ENCODE results near the gene AADACL2.

The AADACL2 gene

GRCh38 chr3:151794080-151794479, 60.4 kb downstream of the AADACL2 start:
- Histone ChIP-seq H3K4me3 (ENCODE audit: insufficient read depth, low read depth, low read length, poor library complexity, severe bottlenecking) (no peak overlapping the region), H3K27ac (ENCODE audit: insufficient read depth, low read length, poor library complexity, severe bottlenecking) (no peak overlapping the region), H3K4me1 (ENCODE audit: control insufficient read depth, insufficient read depth, low read length, poor library complexity, severe bottlenecking) (no peaks in the 10 kb centered on the region), H3K27me3 (replicated peaks; ENCODE audit: control insufficient read depth, insufficient read depth, low read length, poor library complexity, severe bottlenecking) (no peaks in the 10 kb centered on the region), H3K36me3 (ENCODE audit: control insufficient read depth, insufficient read depth, low read length) (no peaks in the 10 kb centered on the region), H3K9me3 (ENCODE audit: control insufficient read depth, low read length) (no peaks in the 10 kb centered on the region)
- no peak for DNase-seq

- no peaks in the 10 kb centered on the region for H3K27me3 ChIP-seq (replicated peaks; ENCODE audit: control insufficient read depth, insufficient read depth, low read length, poor library complexity, severe bottlenecking)
- H3K4me1 ChIP-seq (ENCODE audit: control insufficient read depth, insufficient read depth, low read length, poor library complexity, severe bottlenecking): no peaks in the 10 kb centered on the region
- H3K27ac ChIP-seq (ENCODE audit: insufficient read depth, low read length, poor library complexity, severe bottlenecking): no peak overlapping the region
- DNase-seq: no peak
- H3K4me3 ChIP-seq (ENCODE audit: insufficient read depth, low read depth, low read length, poor library complexity, severe bottlenecking): no peak overlapping the region
- no peaks in the 10 kb centered on the region for H3K36me3 ChIP-seq (ENCODE audit: control insufficient read depth, insufficient read depth, low read length)
- H3K9me3 ChIP-seq (ENCODE audit: control insufficient read depth, low read length): no peaks in the 10 kb centered on the region
Observed at GRCh38 chr3:151795276-151795675, 61.5 kb downstream of the AADACL2 start.

GRCh38 chr3:151796105-151796680, 62.5 kb downstream of the AADACL2 start:
- H3K36me3 ChIP-seq (ENCODE audit: control insufficient read depth, insufficient read depth, low read length): no peaks in the 10 kb centered on the region
- no peak for DNase-seq
- no peak overlapping the region for H3K4me3 ChIP-seq (ENCODE audit: insufficient read depth, low read depth, low read length, poor library complexity, severe bottlenecking)
- no peaks in the 10 kb centered on the region for H3K27me3 ChIP-seq (replicated peaks; ENCODE audit: control insufficient read depth, insufficient read depth, low read length, poor library complexity, severe bottlenecking)
- no peaks in the 10 kb centered on the region for H3K4me1 ChIP-seq (ENCODE audit: control insufficient read depth, insufficient read depth, low read length, poor library complexity, severe bottlenecking)
- no peak overlapping the region for H3K27ac ChIP-seq (ENCODE audit: insufficient read depth, low read length, poor library complexity, severe bottlenecking)
- no peaks in the 10 kb centered on the region for H3K9me3 ChIP-seq (ENCODE audit: control insufficient read depth, low read length)

- H3K27ac ChIP-seq (ENCODE audit: insufficient read depth, low read length, poor library complexity, severe bottlenecking): no peak overlapping the region
- no peaks in the 10 kb centered on the region for H3K4me1 ChIP-seq (ENCODE audit: control insufficient read depth, insufficient read depth, low read length, poor library complexity, severe bottlenecking)
- no peak for DNase-seq
- H3K27me3 ChIP-seq (replicated peaks; ENCODE audit: control insufficient read depth, insufficient read depth, low read length, poor library complexity, severe bottlenecking): no peaks in the 10 kb centered on the region
- no peaks in the 10 kb centered on the region for H3K9me3 ChIP-seq (ENCODE audit: control insufficient read depth, low read length)
- no peak overlapping the region for H3K4me3 ChIP-seq (ENCODE audit: insufficient read depth, low read depth, low read length, poor library complexity, severe bottlenecking)
- H3K36me3 ChIP-seq (ENCODE audit: control insufficient read depth, insufficient read depth, low read length): no peaks in the 10 kb centered on the region
Observed at GRCh38 chr3:151798466-151798865, 64.7 kb downstream of the AADACL2 start.

GRCh38 chr3:151800431-151800830, 66.7 kb downstream of the AADACL2 start:
- H3K4me1 ChIP-seq (ENCODE audit: control insufficient read depth, insufficient read depth, low read length, poor library complexity, severe bottlenecking): no peaks in the 10 kb centered on the region
- no peaks in the 10 kb centered on the region for H3K9me3 ChIP-seq (ENCODE audit: control insufficient read depth, low read length)
- no peak overlapping the region for H3K4me3 ChIP-seq (ENCODE audit: insufficient read depth, low read depth, low read length, poor library complexity, severe bottlenecking)
- DNase-seq: no peak
- H3K27ac ChIP-seq (ENCODE audit: insufficient read depth, low read length, poor library complexity, severe bottlenecking): no peak overlapping the region
- H3K27me3 ChIP-seq (replicated peaks; ENCODE audit: control insufficient read depth, insufficient read depth, low read length, poor library complexity, severe bottlenecking): no peaks in the 10 kb centered on the region
- no peaks in the 10 kb centered on the region for H3K36me3 ChIP-seq (ENCODE audit: control insufficient read depth, insufficient read depth, low read length)

GRCh38 chr3:151804267-151804666, 70.5 kb downstream of the AADACL2 start:
- Histone ChIP-seq H3K9me3 (ENCODE audit: control insufficient read depth, low read length) (no peaks in the 10 kb centered on the region), H3K4me1 (ENCODE audit: control insufficient read depth, insufficient read depth, low read length, poor library complexity, severe bottlenecking) (no peaks in the 10 kb centered on the region), H3K27ac (ENCODE audit: insufficient read depth, low read length, poor library complexity, severe bottlenecking) (no peak overlapping the region), H3K27me3 (replicated peaks; ENCODE audit: control insufficient read depth, insufficient read depth, low read length, poor library complexity, severe bottlenecking) (no peaks in the 10 kb centered on the region), H3K36me3 (ENCODE audit: control insufficient read depth, insufficient read depth, low read length) (no peaks in the 10 kb centered on the region), H3K4me3 (ENCODE audit: insufficient read depth, low read depth, low read length, poor library complexity, severe bottlenecking) (no peak overlapping the region)
- no peak for DNase-seq

- no peaks in the 10 kb centered on the region for H3K9me3 ChIP-seq (ENCODE audit: control insufficient read depth, low read length)
- no peak overlapping the region for H3K27ac ChIP-seq (ENCODE audit: insufficient read depth, low read length, poor library complexity, severe bottlenecking)
- no peaks in the 10 kb centered on the region for H3K27me3 ChIP-seq (replicated peaks; ENCODE audit: control insufficient read depth, insufficient read depth, low read length, poor library complexity, severe bottlenecking)
- no peak overlapping the region for H3K4me3 ChIP-seq (ENCODE audit: insufficient read depth, low read depth, low read length, poor library complexity, severe bottlenecking)
- no peak for DNase-seq
- no peaks in the 10 kb centered on the region for H3K36me3 ChIP-seq (ENCODE audit: control insufficient read depth, insufficient read depth, low read length)
- H3K4me1 ChIP-seq (ENCODE audit: control insufficient read depth, insufficient read depth, low read length, poor library complexity, severe bottlenecking): no peaks in the 10 kb centered on the region
Observed at GRCh38 chr3:151806838-151807237, 73.1 kb downstream of the AADACL2 start.
